DMS153 (cell line): ENCODE data around the gene TMEM106B.

ENCODE experiments used
- DNase-seq: peaks from one replicate; lab custom pipeline; 2025; lab: John Stamatoyannopoulos, UW

The TMEM106B gene

DNA sequence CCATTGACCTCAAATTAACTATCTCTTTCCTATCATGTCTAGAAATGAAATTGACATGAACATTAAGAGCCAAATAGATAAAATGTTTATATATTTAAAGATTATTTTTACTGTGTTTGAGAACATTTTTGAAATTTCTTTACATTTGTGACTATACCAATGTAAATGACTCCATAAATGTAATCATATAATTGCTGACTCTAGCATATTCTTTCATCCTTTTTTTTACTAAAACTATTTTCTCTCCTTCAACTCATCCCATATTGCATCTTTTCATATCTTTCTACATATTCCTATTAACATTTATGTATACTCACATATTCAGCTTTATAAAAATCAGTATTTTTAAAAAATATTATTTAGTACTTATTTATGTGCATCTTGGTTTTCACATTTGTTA lies 16.9 kb downstream of the TMEM106B start:
- DNase-seq, result no peak

DNA sequence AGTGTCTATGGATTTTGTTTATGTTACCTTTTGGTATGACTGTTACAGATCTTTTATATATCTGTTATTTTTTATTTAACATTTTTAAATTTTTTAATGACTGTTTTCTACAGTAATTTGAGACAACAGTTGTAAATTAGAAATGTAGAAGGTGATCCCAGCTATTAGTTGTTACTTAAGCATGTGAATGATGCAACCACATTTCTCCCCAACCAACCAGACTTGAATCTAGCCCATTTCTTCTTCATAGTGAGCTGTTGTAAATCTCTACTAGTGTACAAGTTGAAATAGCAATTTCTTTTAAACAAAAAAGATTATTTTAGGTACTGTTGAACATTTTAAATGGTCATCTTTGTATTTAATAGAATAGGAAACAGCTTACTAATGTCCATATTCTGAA lies 18.0 kb downstream of the TMEM106B start:
- DNase-seq, result no peak

DNA sequence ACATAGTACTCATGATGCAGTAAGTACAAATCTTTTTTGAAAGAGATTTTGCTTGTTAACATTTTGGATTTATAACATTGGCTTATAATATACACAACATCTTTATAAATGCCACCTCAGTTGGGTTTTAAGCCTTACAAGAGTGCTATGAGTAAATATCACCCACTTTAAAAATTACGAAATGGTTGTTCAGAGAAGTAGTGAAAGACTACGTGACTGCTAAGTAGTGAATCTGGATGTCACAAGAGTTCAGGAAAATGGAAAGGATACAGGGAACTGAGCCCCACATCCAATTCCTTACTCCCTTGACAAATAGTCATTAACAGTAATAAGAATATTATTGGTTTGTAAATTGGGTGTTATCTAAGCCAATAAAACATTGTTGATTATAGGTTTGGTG lies 20.0 kb downstream of the TMEM106B start:
- no peak for DNase-seq

DNA sequence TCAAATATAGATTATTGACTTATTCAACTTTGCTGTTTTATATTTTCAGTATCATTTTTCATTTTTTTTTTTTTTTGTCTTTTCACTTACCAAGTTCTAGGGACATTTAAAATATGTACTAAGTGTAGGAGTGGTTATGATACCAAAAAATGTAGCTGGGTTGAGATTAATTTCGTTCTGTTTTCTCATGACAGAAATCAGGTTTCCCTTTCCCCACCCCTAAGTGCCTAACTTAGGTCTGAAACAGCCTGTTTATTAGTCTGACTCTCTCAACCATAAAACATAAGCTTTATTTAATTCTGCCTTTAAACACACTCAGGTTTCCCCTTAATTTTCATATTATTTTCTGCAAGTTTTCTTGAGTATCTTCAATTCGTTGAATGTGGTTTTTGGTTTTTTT lies 22.1 kb downstream of the TMEM106B start:
- DNase-seq, result no peak

DNA sequence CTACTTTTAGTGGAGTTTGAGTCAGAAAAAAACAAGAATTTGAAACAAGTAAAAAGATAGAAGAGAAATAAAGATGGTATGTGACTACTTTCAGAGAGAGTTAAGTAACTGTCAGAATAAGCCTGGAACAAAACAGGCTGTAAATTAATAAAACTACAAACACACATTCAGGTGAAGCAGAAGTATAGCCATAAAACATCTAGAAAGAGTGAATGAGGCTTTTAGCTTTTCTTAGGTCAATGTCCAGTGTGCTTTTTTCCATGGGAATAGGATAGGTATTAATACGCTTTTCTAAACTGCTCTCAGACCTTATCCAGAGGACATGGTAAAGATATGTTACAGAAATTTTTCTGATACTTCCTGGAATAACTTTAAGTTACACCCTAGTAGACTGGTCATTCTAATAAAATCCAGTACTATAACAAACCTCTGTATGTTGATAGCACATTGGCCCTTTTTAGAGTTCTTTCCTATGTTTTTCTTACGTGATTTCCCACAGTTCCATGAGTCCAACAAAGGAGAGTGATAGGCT lies 23.3 kb downstream of the TMEM106B start:
- no peak for DNase-seq

DNA sequence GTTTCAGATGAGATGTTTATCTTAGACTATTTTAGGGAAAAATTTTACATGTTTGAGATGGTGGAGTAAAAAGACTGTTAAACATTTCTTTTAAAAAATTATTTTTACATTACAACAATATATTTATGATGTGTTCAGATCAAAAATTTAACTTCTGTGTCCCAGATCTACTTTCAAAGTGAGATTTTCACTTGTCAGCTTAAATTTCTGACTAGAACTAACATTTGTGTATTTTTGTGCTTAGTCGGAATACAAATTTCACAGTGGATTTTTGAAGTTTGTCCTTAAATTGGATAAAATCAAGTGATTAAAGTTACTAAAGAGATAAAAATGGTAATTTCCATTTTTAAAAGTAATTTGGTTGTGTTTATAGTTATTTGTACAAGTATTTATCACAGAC lies 24.9 kb downstream of the TMEM106B start:
- no peak for DNase-seq

DNA sequence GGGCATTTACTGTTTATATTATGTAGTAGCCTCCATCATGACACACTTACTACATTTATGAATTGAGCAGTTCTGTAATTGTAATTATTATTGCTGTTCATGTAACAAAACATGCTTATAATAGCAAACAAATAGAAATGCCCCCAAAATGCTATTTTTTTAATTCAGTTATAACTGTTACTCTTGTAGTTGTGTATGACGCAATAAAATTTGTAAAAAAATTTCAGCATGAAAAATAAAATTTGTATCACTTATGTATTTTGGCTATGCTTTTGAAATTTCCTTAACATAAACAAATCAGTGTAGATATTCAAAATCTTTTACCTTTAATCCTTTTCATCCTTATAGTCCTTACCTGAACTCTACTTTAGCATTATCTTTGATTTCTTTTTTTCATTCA lies 25.9 kb downstream of the TMEM106B start:
- DNase-seq, result no peak

DNA sequence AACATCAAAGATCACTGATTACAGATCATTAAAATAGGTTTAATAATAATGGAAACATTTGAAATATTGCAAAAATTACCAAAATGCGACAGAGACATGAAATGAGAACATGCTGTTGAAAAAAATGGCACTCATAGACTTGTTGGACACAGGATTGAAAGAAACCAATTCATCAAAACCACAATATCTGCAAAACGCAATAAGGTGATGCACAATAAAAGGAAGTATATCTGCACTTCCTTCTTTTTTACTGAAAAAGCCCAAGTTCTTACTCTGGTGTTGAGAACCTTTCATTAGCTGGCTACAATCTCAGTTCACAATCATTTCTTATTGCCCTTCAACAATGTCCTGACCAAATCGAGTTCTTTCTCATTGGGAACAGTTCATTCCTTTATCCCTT lies 28.7 kb downstream of the TMEM106B start:
- DNase-seq, result no peak

DNA sequence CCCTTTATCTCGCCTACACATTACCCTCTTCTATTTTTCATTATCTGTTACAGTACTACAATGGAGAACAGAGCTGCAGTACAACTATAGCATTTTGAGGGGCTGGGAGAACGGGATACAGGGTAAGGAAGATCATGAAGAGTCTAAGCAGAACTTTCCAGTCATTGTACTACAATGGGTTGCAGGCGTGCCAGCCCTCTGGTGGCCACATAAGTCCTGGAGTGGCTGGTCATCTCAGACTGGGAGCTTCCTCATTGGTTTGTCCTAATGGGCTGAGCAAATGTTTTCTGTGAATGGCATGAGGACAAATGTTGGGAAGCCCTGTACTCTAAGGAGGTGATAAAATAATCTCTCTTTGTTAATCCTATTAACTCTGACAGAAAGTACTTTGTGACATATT lies 33.0 kb downstream of the TMEM106B start:
- peak; percentile 33 for DNase-seq

DNA sequence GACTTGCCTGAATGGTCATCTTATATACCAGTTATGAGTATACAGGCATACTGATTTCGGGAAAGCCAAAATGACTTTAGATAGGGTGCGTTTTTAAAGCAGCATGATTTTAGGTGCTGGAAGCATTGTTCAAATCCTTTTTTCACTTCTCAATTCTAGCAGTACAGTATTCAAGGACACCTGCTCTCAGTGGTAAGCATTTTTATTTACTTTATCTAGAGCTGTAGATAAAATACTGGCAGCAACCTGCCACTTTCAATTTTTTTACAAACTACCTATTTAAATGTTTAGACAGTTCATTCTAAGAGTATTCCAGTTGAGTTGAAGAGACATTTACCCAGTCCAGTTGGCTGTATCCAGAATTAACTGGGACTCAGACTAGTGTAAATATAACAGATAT lies 33.6 kb downstream of the TMEM106B start:
- no peak for DNase-seq

DNA sequence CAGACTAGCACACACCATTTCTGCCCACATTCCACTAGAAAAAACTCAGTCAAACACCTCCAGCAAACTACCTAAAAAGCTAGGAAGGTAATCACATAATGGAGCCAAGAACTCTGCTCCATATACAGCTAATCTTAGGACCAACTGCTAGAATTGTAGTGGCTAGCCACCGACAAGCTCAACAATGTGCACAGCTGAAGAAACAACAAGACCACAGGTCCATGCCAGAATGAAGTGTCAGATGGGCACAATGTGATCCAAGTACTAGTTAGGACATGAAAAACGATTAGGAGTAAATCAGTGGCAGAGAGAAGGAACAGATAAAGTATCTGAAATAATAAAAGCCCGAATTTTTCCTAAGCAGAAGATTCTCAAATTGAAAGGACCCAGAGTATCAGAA lies 38.6 kb downstream of the TMEM106B start:
- DNase-seq, result no peak

DNA sequence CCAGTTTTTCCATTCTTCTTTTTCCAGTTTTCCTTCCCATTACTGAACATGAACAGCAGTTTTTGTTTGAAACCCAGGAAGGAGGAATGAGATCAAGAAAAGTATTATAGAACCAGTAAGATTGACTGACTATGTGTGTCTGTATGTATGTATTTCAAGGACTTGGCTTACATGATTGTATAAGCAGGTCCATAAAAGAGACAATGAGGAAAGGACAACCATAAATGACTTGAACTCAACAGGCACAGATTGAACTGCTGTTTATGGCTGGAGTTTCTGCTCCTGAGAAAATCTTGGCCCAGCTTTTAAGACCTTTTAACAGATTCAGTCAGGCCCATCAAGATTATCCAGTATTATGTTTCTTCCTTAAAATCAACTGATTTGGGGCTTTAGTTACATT lies 39.1 kb downstream of the TMEM106B start:
- no peak for DNase-seq

DNA sequence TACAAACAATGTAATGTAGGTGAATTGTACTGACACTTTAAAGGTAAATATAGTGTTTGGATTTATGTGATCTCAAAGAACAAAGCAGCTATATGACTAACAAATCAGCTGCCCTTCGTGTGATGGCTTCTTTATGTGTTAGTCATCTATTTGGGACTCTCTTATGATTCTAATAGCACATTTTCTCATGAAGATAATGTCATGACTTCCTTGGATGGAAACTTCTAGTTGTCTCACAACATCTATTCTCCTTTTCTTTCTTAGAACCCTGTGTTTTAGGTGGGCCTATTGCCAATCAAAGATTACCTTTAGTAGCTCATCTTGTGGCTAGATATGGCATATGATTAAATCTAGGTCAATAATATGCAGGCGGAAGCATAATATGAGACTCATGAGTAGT lies 45.0 kb downstream of the TMEM106B start:
- peak; percentile 4 for DNase-seq

DNA sequence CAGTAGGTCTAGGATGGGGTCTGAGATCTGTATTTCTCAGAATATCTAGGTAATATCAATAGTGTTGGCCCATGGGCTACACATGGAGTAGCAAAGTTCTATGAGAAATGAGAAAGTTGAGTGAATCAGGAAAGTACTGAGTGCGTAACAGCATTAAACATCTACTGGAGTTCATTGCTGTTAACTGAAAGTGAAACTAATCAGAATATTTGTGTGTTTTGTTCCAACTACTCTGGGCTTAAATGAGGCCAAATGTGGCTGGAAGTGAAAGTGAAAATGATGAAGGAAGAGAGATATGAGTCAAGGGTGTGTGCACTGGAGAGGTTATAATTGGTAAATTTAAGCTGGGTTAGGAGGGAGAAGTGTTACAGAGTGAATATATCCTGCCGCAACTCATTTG lies 46.5 kb downstream of the TMEM106B start:
- DNase-seq, result no peak

DNA sequence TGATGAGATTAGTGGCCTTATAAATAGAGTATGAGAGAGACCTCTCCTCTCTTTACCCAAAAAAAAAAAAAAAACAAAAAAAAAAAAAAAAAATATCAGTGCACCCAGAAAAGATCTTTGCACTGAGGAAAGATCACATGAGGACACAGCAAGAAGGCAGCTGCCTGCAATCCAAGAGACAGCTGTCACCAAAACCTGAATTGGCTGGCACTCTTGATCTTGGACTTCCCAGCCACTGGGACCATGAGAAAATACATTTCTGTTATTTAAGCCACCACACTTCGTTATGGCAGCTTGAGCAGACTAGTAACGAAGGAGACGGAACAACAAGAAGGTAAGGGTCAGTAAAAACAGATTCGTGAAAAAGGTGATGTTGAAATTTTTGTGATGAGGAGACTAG lies 47.0 kb downstream of the TMEM106B start:
- DNase-seq, result no peak

DNA sequence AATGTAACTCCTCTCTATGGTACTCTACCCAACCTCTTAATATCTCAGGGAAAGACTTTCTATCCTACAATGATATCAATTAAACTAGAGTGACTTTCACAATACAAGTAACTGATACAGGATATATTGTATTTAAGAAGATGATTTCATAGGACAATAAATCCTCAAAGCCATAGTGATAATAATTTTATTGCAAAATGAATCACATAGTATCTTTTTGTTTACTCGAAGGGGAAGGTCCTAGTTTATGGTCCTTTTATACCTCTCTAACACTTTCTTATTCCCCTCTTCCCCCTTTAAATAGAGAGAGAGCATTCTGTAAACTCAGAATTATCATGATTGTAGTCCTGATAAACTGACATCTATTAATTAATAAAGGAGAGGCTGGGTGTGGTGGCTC lies 56.4 kb downstream of the TMEM106B start:
- DNase-seq, result no peak

DNA sequence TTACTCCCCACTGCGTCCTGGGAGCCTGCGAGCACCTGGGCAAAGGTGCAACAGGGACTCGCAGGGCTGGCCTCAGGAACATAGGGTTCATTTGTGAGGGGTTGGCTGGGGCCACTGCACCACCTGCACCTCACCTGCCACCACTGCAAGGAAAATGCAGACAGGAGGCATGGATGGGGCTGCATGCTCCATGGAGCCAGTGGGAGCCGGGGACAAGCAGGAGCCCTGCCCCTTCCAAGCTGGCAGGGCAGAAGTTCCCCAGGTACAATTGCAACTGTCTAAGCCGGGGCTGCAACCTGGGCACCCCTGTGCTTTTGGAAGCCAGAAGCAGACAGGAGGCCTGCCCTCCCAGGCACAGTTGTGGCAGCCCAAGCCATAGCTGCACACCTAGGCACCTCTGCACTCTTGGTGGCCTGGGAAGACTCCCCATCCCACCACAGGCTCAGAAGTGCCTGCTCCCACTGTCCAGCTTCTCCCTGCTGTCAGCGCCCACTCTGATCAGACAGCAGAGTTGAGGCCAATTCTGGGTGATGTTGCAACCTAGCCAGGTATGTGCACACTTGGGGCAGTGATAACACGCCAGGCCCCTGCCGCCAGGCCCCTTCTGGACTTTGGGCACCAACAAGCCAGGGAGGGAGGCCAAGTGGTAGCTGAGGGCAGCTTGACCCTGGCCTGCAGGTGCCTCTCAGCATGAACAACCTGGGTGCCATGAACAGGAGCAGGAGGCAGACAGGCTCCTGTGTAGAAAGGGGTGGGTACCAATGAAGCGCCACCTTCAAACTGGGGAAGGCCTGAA lies 58.2 kb downstream of the TMEM106B start:
- no peak for DNase-seq

DNA sequence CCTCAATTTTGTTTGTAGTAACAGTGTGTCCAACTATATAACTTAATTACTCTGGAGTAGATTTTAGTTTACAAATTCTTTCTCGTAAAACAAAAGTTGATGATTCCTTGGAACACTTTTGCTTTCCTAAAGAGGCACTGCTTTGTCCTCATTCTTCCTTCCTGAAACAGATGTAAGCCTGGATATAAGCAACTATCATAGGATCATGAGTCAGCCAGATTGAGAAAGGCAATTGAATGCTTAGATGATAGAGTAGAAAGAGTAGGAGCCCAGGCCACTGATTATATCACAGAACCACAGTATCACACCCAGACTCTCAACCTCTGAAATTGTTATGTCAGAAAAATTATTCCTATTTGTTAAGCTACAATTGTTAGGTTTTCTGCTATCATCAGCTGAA lies 69.9 kb downstream of the TMEM106B start:
- DNase-seq, result no peak

DNA sequence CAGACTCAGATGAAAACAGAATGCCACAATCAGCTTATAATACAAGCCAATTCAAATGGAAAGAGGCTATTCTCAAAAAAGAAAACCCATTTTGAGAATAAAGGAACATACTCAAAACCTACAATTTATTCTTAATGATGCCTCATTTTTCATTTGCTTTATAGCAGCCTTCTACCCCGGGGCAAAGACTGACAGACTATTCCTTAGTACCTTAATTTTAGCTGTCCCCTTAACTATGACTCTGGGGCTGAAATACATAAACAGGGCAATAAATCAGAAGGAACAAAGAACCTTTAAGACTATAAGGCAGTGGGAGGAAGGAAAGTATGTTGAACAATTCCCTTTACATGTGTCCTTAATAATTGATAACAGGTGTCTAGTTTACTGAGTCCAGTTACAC lies 76.8 kb downstream of the TMEM106B start:
- DNase-seq, result no peak

DNA sequence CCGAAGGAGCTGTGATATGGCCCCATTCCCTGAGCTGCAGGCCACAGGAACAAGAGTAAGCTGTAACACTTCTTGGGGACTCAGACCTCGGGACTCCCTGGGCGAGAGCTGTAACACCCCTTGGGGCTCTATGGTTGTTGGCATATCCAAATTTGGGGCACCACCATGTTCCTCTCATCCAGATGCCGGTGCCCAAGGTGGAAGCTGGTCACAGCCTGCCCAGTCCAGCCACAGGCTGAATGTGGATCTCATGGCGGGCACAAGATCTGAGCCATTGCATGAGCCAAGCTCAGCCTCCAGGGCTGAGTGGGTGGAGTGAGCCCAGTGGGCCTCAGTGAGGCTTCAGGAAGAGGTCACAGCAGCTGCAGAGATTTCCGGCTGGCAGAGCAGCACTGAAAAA lies 78.9 kb downstream of the TMEM106B start:
- no peak for DNase-seq

DNA sequence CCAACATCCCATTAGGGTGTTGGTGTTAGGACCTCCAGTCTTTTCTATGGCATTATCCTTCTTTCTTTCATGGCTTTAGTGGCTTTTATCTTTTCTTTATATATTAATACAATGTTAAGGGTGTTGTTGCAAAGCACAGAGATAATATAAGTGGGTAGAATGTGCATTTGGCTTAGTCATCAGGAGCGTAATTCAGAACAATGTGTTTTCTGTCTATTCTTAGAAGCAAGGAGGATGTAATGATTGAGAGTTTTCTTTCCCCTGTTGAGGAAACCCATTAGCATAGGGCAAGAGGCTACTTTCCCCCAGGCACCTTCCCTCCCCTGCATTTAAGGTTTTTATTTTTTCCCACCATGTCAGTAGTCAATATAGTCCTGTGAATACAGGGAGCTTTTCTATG lies 79.7 kb downstream of the TMEM106B start:
- no peak for DNase-seq

DNA sequence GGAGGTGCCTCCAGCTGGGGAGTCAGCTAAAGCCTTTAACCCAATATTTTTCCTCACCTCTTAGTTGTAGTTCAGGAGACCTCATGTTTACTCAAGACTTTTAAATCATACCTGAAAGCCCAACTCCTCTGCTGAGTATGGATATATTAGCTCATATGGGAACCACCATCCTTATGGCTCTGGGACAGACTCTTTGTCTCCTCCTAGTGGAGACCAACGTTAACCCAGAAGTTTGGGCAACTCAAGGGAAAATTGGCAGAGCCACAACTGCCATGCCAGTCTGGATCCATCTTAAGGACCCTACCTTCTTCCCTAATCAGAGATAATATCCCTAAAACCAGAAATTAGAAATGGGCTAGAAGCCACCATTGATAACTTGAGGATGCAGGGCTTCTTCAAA lies 80.8 kb downstream of the TMEM106B start:
- no peak for DNase-seq
